Neutrophil (primary cell): Measurements from ENCODE around the gene NUBP1.

ENCODE experiments used
- H3K27ac ChIP-seq: fragments of 200-600 bp; sonication (generic); 2 replicates; pipeline ENCODE4 v1.5.1; 2016; ENCODE audit warnings: mild to moderate bottlenecking, moderate library complexity
- H3K27me3 ChIP-seq: fragments of 200-600 bp; sonication (generic); 2 replicates; pipeline ENCODE4 v1.6.0; 2016; ENCODE audit warnings: mild to moderate bottlenecking
- H3K36me3 ChIP-seq: fragments of 200-600 bp; sonication (generic); 2 replicates; pipeline ENCODE4 v1.5.1; 2017
- H3K4me1 ChIP-seq, 2 experiments: fragments of 200-600 bp in 1 of 2; sonication (generic) in 1 of 2; 1 replicate in 1 of 2; 2 replicates in 1 of 2; pipeline versions ENCODE4 v1.5.1 to v1.6.1; 2013 to 2016; ENCODE audit warnings: low read depth in 1 of 2, low read length in 1 of 2, mild to moderate bottlenecking in 1 of 2, moderate library complexity in 1 of 2; ENCODE audit not compliant: control insufficient read depth in 1 of 2, insufficient read depth in 1 of 2
- H3K4me3 ChIP-seq, 2 experiments: fragments of 200-600 bp in 1 of 2; sonication (generic) in 1 of 2; 1 replicate in 1 of 2; 2 replicates in 1 of 2; pipeline ENCODE4 v1.5.1; 2013 to 2016; ENCODE audit warnings: low read depth in 1 of 2, low read length in 1 of 2, mild to moderate bottlenecking in 1 of 2, moderate library complexity in 1 of 2
- H3K9me3 ChIP-seq: fragments of 200-600 bp; sonication (generic); 2 replicates; pipeline ENCODE4 v1.5.1; 2016
- CTCF ChIP-seq: fragments of 200-600 bp; sonication (generic); IDR thresholded peaks from 2 replicates; pipeline ENCODE4 v1.5.1; 2016; ENCODE audit warnings: antibody characterized with exemption

Gene NUBP1

GRCh38 chr16:10708969-10709368 lies 34.7 kb upstream of the NUBP1 start:
- no peak for TF ChIP-seq CTCF
- H3K36me3 ChIP-seq = no peaks in the 10 kb centered on the region
- no peak overlapping the region for H3K4me3 ChIP-seq
- no peaks in the 10 kb centered on the region for H3K27me3 ChIP-seq
- no peaks in the 10 kb centered on the region for H3K4me1 ChIP-seq
- no peak overlapping the region for H3K27ac ChIP-seq
- peaks cover 1% of the 10 kb centered on the region for H3K9me3 ChIP-seq

- Histone ChIP-seq H3K36me3 (no peaks in the 10 kb centered on the region), H3K9me3 (no peaks in the 10 kb centered on the region), H3K27ac (no peak overlapping the region), H3K4me1 (no peaks in the 10 kb centered on the region), H3K4me3 (no peak overlapping the region), H3K27me3 (no peaks in the 10 kb centered on the region)
- no peak for TF ChIP-seq CTCF
Measured at GRCh38 chr16:10728003-10728887, 15.4 kb upstream of the NUBP1 start.

GRCh38 chr16:10729104-10730048 lies 14.3 kb upstream of the NUBP1 start:
- Histone ChIP-seq H3K4me3 (no peak overlapping the region), H3K36me3 (no peaks in the 10 kb centered on the region), H3K9me3 (no peaks in the 10 kb centered on the region), H3K27ac (no peak overlapping the region), H3K4me1 (no peaks in the 10 kb centered on the region), H3K27me3 (no peaks in the 10 kb centered on the region)
- TF ChIP-seq CTCF = no peak

- TF ChIP-seq CTCF = no peak
Measured at GRCh38 chr16:10731790-10732189, 11.9 kb upstream of the NUBP1 start.

GRCh38 chr16:10737068-10737625 lies 6.5 kb upstream of the NUBP1 start:
- TF ChIP-seq CTCF = peak; percentile 88
- Histone ChIP-seq H3K27ac (no peak overlapping the region), H3K36me3 (no peaks in the 10 kb centered on the region), H3K4me3 (no peak overlapping the region), H3K27me3 (no peaks in the 10 kb centered on the region), H3K9me3 (no peaks in the 10 kb centered on the region), H3K4me1 (peaks cover 3 to 4% of the 10 kb centered on the region in 2 experiments)

More at GRCh38 chr16:10731790-10732189, 11.9 kb upstream of the NUBP1 start:
- Histone ChIP-seq H3K9me3 (no peaks in the 10 kb centered on the region), H3K27ac (no peak overlapping the region), H3K27me3 (no peaks in the 10 kb centered on the region), H3K36me3 (no peaks in the 10 kb centered on the region), H3K4me3 (no peak overlapping the region), H3K4me1 (no peaks in the 10 kb centered on the region)
